ENCODE measurements around the gene ARHGEF12.

DNA sequence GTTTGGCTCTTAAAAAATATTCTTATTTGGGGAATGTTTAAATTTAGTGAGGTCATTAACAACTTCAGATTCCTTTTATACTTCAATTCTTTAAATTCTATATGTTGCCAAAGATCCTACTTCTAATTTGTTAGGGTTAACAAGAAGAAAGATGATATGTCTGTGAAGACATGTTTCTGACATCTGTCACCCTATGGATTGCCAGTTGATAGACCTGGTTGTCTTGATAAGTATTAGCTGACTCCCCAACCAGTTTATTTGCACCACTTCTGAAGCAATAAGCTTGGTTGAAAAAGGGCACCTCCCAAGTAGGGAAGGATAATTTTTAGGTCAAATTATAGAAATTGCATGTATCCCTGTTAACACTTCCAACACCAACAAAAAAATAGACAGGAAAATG, 29.3 kb downstream of the ARHGEF12 start:
- TF ChIP-seq EZH2 (IDR thresholded peaks at IDR 0.05): no peak
- no peak for TF ChIP-seq POLR2AphosphoS5 (IDR thresholded peaks at IDR 0.05; ENCODE audit: borderline replicate concordance, low read depth, low read length)

All from SK-N-MC (cell line).